Measurements from ENCODE around the gene UGT1A6.

- TF ChIP-seq GATA2 (IDR thresholded peaks at IDR 0.05; ENCODE audit: low read depth, low read length) (no peak), GATA3 (IDR thresholded peaks at IDR 0.05; ENCODE audit: low read depth, low read length) (no peak)
Observed at GRCh38 chr2:233815861-233816260, 123.2 kb downstream of the UGT1A6 start.

All from SH-SY5Y (cell line).